NCI-H2227 (cell line): ENCODE results near the gene P2RY10.
"Not testable (repeated sequence)": the region's sequence is repeated elsewhere in the genome, so short reads cannot be mapped to it uniquely, and the experiment has no call there.

Experiments
- DNase-seq: peaks from one replicate; lab custom pipeline; 2025; ENCODE audit not compliant: unreplicated experiment; lab: John Stamatoyannopoulos, UW

The P2RY10 gene

GRCh38 chrX:78945186-78945912, at the start of gene P2RY10:
Gene P2RY10, plus strand, starts transcription at chrX:78945391. Its CDS starts 15,130 bp downstream, at chrX:78960521.
- no peak for DNase-seq

- DNase-seq, result no peak
Measured at GRCh38 chrX:78922754-78923153, 22.4 kb upstream of the P2RY10 start.

DNA sequence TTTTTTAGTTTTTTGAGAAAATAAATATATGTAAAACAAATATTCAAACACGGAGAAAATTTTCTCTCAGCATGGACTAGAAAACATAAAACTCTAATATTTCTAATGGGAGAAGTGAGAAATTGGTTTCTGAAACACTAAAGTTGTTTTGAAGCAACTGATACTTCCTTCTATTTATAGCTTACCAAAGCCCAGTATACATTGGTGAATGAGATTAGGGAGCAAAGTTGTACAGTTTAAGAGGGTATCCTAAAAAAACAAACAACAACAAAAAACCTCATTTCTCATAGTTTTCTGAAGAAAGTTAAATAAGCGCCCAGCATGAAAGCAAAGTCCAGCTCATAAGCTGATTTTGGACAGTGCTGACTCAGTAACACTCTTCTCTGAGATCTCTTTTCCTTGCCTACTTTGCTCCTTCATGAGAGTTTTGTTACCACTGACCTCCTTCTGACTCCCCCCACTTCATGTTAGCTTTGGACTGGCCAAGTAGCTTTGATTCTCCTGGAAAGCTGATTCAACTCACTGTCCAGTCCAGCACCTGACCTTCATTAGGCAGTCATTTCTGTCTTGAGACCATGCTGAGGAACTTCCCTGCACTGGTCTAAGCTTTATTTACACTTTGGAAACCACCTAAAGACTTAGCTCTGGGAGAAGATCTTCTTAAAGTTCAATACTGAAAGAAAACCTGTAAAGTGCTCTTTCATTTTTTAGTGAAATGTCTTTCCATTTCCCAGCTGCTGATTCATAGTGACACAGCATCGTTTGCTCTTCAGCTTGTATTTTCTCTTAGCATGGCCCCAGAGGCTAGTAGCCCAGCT, 21.8 kb upstream of the P2RY10 start:
- no peak for DNase-seq

DNA sequence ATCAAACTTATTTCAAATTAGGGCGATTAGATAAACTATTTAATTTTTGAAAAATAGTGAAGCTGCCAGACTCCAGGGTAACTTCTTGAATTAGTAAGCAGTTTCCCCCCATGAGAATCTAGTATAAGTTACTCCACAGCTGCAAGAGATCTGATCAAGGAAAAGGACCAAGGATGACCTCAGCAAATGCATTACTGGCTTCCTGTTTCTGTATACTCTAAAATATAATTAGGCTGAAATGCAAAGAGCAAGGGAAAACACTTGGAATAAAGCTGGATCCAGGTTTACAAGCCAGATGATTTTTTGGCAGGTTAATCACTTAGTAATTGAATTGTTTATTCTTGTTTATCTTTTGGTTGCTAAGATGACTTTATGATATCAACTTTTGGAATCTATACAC, 13.4 kb upstream of the P2RY10 start:
- DNase-seq, result no peak

DNA sequence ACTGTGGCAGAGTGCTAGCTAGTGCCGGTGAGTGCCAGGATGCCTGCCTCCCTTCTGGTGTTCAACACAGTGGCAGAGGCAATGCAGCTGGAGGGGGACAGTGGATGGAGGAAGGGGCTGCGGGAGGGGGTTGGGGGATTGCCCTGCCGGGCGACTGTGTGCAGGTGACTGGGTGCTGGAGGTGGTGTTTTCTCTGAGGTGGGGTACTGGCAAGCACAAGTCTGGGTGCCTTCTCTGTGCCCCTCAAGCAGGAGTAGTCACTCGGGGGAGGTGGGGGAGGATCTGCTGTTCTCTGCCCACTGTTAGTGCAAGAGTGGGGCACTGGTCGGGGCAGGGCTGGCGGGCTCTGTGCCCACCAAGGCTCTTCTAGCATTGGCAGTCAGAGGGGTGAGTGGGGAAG, 10.3 kb upstream of the P2RY10 start:
- no peak for DNase-seq

- DNase-seq, result no peak
Measured at GRCh38 chrX:78944351-78944750, 840 bp upstream of the P2RY10 start.

DNA sequence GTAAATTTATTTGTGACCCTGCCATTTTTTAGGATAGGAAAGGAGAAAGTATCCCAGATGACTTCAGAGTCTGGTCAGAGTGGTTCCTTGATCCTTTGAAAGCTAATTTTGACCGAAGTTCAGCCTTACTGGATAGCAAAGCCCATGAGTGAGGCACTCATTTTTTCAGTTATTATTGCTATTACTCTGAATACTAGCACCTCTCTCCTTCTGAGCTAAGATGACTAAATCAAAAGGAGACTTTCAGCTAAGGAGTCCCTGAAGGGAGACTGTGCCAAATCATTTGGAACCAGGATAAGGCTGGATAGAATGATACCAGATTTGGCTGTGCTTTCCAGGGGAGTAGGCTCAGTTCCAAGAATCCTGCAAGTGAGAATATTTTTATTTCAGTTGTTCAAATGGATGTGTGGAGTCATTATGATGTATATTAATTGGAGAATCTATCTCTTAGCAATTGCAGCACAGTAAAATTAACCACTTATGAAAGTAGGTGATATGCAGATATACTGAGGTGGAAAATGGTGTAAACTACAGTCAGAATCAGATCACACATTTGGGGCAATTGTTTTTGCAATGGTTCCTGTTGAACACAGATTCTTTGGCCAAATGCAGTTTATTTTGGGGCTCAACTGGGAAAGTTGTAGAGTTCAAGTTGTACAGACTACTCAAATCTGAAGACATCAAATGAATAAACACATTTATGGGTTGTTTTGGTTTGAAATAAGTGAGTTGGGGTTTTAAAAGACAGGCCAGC, 1.2 kb downstream of the P2RY10 start:
- DNase-seq, result no peak

GRCh38 chrX:78950009-78950835, 5.0 kb downstream of the P2RY10 start:
- no peak for DNase-seq

DNA sequence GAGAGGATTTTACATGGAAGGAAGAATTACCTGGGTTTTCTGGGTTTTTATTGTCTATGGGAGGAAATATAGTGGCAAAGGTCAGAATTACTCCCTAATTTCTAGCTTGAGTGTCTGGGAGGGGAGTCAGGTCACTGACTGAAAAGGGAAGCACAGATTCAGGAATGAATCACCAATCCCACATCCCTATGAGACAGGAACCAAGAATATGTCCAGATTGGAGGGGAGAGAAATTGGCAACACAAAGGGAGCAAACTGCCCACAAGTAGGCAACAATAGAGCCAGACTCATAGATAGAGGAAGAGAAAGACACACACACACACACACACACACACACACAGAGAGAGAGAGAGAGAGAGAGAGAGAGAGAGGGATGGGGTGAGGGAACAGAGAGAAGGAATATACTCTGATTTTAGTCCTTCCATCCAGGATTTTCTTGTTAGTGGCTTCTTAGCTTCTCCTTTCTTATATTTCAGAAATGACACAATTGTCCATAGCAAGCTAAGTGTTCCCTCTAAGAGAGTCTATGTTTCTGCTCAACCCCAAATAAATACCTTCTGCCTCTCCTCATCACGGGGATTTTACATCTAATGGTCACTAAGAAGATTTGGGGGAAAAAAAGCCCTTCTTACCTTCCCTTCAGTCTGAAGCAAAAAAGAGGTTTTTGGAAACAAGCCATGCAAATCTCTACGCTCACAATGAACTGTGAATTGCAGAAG, 12.0 kb downstream of the P2RY10 start:
- DNase-seq, result no peak

DNA sequence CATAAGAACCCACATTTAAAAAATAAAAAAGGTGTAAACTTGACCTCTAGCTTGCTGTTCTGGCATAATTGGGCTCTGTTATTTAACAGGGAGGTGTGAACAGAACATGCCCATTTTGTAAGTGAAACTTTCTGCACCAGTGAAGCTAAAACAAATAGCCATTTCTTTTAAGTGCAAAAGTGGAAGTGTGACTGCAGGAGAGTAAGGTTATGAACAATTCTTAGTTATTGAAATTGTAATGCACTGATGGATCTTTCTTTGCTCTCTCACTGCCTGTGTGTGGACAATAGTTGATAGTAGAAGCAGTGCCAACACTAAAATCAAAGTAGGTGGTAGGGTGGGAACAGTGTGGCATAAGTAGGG, 12.6 kb downstream of the P2RY10 start:
- no peak for DNase-seq

GRCh38 chrX:78958419-78959116, 13.4 kb downstream of the P2RY10 start:
- no peak for DNase-seq

- no peak for DNase-seq
Measured at GRCh38 chrX:78960888-78961287, 15.7 kb downstream of the P2RY10 start.

- DNase-seq, result no peak
Measured at GRCh38 chrX:78964598-78964997, 19.4 kb downstream of the P2RY10 start.

DNA sequence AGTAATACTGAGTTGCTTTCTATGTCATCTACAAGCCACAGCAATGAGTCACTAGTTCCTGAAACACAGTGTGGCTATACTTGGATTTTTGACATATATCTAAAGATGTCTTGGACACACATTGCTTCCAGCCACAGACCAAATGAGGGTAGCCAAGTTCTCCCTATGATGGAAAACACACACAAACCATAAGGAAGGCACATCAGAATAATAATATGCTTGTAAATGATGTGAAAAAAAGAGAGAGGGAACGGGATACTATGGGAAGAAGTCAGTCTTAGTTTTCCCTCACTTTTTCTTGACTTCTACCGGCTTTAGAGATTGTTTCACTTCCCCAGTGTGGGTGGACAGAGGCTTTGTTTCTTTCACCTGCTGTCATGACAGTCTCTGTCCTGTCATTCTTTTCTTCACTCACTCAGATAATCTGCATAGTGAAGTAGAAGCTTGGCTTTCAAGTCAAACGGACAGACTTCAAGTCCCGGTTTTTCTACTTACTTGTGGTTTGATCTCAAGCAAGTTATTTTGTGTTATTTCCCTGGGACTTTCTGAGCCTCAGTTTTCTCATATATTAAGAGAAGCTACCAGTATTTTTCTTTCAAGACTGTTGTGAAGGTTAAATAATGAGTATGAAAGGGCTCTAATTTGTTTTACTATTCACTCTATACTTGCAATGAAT, 34.7 kb downstream of the P2RY10 start:
- no peak for DNase-seq

DNA sequence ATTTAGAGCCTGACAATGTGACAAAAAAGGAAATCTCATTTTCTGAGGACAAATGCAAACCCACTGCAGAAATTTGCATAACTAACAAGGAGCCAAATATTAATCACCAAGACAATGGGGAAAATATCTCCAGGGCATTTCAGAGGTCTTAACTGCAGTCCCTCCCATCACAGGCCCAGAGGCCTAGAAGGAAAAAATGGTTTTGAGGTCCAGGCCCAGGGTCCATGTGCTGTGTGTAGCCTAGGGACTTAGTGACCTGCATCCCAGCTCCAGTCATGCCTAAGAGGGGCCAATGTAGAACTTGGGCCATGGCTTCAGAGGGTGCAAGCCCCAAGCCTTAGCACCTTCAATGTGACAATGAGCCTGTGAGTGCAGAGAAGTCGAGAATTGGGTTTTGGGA, 44.2 kb downstream of the P2RY10 start:
- DNase-seq, result no peak

GRCh38 chrX:78997870-78998558, 52.8 kb downstream of the P2RY10 start:
- DNase-seq, result no peak

DNA sequence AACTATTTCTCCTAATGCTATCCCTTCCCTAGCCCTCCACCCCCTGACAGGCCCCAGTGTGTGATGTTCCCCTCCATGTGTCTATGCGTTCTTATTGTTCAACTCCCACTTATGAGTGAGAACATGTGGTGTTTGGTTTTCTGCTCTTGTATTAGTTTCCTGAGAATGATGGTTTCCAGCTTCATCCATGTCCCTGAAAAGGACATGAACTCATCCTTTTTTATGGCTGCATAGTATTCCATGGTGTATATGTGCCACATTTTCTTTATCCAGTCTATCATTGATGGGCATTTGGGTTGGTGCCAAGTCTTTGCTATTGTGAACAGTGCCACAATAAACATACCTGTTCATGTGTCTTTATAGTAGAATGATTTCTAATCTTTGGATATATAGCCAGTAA, 62.3 kb downstream of the P2RY10 start:
- DNase-seq, result not testable (repeated sequence)
